PFSK-1 (cell line): Measurements from ENCODE around the gene YIF1A.

Experiments used
- FOXP2 ChIP-seq: optimal IDR thresholded peaks from 2 replicates; pipeline ENCODE3; 2011; ENCODE audit warnings: borderline replicate concordance, control low read depth, inconsistent platforms; ENCODE audit not compliant: insufficient read depth; ENCODE audit errors: extremely low read length, extremely low read depth
- POLR2AphosphoS5 ChIP-seq: IDR thresholded peaks from 2 replicates; pipeline ENCODE4 v1.6.1; 2012; ENCODE audit warnings: low read depth, mild to moderate bottlenecking, control low read depth, low read length, moderate library complexity
- SIN3A ChIP-seq: IDR thresholded peaks from 2 replicates; pipeline ENCODE4 v1.6.1; 2012; ENCODE audit warnings: mild to moderate bottlenecking, low read length, moderate library complexity, borderline replicate concordance; ENCODE audit not compliant: insufficient read depth
- TAF1 ChIP-seq: IDR thresholded peaks from 2 replicates; pipeline ENCODE4 v1.6.1; 2012; ENCODE audit warnings: low read length, control low read depth, borderline replicate concordance; ENCODE audit not compliant: insufficient read depth
- TF ChIP-seq, protein P1 (sequence below), 2 experiments: IDR thresholded peaks; 2 replicates each; pipeline versions ENCODE4 v1.6.1 to v1.8.0; 2011 to 2012; ENCODE audit warnings: low read depth in 2 of 2, low read length in 2 of 2, control low read depth in 1 of 2, inconsistent platforms in 1 of 2, mild to moderate bottlenecking in 1 of 2, moderate library complexity in 1 of 2; ENCODE audit not compliant: insufficient read depth in 1 of 2

YIF1A gene

DNA sequence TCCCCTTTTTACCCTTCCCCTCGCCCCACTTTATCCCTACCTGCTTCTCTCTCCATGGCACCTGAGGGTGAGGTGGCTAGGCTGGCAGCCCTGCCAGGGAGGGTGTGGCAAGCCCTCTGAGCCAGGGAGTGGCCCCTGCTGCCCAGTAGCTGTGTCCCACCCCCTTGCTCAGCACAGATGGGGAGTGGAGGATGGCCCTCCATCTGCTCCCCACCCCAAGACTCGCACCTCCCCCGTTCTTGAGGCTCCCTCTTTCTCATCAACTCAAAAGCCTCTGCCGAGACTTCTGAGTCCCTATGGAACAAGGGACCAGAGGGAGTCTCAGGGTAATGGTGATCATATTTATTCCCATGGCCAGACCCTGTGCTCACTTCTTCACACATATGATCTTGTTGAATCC, 4.4 kb upstream of the YIF1A start:
- no peak for TF ChIP-seq POLR2AphosphoS5
- TF ChIP-seq TAF1, result no peak
- TF ChIP-seq SIN3A, result no peak
- TF ChIP-seq, protein P1, sequence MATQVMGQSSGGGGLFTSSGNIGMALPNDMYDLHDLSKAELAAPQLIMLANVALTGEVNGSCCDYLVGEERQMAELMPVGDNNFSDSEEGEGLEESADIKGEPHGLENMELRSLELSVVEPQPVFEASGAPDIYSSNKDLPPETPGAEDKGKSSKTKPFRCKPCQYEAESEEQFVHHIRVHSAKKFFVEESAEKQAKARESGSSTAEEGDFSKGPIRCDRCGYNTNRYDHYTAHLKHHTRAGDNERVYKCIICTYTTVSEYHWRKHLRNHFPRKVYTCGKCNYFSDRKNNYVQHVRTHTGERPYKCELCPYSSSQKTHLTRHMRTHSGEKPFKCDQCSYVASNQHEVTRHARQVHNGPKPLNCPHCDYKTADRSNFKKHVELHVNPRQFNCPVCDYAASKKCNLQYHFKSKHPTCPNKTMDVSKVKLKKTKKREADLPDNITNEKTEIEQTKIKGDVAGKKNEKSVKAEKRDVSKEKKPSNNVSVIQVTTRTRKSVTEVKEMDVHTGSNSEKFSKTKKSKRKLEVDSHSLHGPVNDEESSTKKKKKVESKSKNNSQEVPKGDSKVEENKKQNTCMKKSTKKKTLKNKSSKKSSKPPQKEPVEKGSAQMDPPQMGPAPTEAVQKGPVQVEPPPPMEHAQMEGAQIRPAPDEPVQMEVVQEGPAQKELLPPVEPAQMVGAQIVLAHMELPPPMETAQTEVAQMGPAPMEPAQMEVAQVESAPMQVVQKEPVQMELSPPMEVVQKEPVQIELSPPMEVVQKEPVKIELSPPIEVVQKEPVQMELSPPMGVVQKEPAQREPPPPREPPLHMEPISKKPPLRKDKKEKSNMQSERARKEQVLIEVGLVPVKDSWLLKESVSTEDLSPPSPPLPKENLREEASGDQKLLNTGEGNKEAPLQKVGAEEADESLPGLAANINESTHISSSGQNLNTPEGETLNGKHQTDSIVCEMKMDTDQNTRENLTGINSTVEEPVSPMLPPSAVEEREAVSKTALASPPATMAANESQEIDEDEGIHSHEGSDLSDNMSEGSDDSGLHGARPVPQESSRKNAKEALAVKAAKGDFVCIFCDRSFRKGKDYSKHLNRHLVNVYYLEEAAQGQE (IDR thresholded peaks at IDR 0.05; ENCODE audit: insufficient read depth in 1 of 2, low read depth in 2 of 2, low read length in 2 of 2), result no peak
- TF ChIP-seq FOXP2, result no peak

DNA sequence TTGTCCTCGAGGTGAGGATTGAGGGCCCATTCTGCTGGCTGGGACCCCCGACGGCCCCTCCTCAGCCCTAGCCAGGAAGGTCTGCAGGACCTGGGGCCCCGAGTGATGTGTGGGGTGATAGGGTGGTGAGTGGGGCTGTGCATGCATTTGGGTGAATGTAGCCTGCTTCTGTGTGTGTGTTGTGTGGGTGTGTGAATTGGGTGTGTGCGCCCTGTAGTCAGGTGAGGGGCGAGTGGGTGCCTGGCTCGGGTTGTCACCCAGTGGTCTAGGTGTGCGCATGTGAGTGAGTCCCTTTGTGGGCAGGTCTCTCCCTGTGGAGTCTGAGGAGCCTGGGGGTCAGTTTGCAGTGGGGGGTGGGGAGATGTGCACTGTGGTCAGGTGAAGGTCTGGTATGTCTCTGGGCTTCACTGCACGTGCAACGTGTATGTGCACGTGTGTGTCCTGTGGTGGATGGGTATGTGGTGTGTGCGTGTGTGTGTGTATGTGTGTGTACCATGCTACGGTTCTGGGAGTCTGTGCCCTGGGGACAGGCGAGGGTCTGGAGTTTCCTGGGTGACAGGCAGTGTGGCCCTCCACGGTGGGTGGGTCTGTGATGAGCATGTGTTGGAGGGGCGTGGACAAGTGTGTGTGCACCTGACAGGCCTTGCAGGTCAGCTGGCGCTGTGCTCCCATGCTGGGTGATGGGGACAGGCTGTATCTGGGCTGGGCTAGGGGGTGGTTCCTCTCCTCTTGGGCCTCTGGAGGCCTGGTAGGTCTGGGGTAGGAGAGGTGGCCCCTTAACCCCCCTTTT, 3.8 kb upstream of the YIF1A start:
- TF ChIP-seq, protein P1 (IDR thresholded peaks at IDR 0.05; ENCODE audit: insufficient read depth in 1 of 2, low read depth in 2 of 2, low read length in 2 of 2), result no peak
- TF ChIP-seq SIN3A (no peak), POLR2AphosphoS5 (no peak), TAF1 (no peak), FOXP2 (no peak)

DNA sequence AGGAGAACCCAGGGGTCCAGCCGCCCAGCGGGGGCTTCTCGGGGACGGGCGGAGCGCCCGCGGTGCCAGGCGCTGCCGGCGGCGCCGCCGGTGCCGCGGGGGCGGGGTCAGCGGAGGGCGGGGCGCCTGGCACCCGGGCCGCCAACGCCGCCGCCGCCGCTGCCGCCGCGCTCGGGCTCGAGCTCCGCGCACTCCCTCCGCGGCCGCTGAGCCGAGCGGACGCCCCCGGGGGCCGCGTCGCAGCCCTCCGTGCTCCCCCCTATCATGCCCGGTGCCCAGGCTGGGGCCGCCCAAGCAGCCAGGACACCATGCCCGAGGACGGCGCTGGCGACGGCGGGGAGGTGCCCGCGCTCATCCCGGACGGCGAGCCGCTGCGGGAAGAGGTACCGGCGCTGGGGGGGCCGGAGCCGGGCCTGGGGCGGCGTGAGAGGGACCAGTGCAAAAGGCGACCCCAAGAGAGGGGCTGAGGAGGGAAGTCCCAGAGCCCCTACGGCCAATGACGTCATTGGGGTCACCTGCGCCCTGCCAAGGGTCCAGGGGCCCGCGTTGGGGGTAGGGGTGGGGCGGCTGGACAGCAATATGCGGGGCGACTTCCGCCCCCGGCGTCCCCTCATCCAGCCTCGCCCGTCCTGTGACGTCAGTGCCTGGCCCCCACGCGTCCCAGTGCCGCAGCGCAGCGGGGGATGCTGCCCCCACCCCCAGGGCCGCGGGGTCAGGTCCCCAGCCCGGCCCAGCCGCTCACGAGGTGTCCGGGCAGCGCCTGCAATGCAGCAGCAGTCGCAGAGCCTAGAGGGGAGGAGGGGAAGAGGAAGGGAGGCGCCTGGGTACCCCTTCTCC, 3.0 kb upstream of the YIF1A start, which contains the start of gene TMEM151A:
Gene TMEM151A (plus strand): TSS at position 189 of the 837 bp plus-strand sequence. CDS start 120 bp downstream, at position 309.
- no peak for TF ChIP-seq FOXP2
- TF ChIP-seq, protein P1 (IDR thresholded peaks at IDR 0.05; ENCODE audit: insufficient read depth in 1 of 2, low read depth in 2 of 2, low read length in 2 of 2), result no peak
- TF ChIP-seq POLR2AphosphoS5, result no peak
- TF ChIP-seq TAF1, result no peak
- TF ChIP-seq SIN3A, result no peak

DNA sequence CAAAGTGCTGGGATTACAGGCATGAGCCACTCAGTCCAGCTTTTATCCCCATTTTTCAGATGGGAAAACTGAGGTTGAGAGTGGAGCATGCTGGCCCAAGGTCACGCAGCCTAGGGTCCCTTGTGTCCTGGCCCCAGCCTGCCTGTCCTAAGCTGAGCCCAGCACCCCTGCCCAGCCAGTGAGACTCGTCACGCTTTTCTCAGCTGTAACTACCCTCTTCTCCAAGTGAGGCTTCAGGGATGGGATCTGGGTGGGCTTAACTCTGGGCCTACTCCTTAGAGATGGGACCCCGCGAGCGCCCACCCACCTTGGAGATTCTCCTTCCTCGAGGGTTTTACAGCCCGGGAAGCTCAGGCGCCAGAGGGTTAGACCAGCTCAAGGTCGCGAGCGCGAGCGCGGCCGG, 2.4 kb upstream of the YIF1A start:
- no peak for TF ChIP-seq TAF1

DNA sequence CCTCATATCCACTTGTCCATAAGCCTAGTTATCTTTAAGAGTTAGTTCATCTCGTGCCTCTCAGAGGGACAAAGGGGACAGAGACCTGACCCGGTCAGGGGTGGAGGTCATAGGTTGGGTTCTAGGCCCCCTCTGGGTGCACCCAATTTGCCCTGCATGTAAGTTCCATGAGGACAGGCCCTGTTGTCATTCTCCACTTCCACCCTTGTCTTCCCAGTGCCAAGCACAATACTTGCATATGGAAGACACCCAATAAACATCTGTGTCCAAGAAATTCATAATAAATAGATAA, 1.3 kb upstream of the YIF1A start:
- no peak for TF ChIP-seq POLR2AphosphoS5
- no peak for TF ChIP-seq FOXP2
- no peak for TF ChIP-seq SIN3A
- TF ChIP-seq, protein P1 (IDR thresholded peaks at IDR 0.05; ENCODE audit: insufficient read depth in 1 of 2, low read depth in 2 of 2, low read length in 2 of 2), result no peak
- TF ChIP-seq TAF1, result no peak
